ENCODE measurements around the gene CCN5.

Gene CCN5

DNA sequence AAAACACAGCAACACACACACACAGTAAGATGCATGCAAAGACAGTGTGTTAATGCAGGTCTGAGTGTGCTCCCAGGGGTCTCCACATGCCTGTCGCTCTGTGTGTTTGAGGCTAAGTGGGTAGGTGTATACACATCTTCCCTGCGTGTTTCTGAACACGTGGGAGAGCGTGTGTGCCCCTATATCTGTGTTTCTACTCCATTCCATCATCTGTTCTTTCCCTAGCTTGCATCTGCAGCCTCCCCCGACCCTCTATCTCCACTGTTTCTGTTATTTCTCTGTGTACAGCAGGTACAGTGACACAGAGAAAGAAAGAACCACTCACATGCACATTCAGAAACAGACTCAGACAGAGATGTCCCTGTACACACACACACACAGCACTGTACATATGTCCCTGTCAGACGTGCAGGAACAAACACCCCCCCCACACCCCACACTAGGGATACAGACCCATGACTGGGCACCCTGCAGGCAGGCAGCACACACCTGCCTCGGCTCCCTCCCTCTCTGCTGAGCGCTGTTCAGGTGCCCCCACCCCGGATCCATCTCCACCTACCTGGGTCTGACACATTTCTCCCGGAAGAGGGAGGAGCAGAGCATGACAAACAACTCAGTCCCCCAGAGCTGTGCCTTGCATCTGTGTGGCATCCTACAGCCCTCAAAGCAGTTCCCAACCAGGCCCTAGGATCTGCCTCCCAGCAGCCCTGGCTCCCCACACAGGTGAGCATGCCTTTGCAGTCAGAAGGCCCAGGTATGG, 58.1 kb downstream of the CCN5 start:
- Histone ChIP-seq H3K9me2 (replicated peaks; ENCODE audit: insufficient read depth, low read length) (no peaks in the 10 kb centered on the region), H4K20me1 (ENCODE audit: low read depth, low read length) (no peaks in the 10 kb centered on the region), H3F3A (ENCODE audit: insufficient read depth) (no peaks in the 10 kb centered on the region), H3K4me2 (ENCODE audit: low read depth, low read length, poor library complexity, severe bottlenecking) (no peak overlapping the region), H3K27ac (ENCODE audit: low read depth, low read length) (no peak overlapping the region), H3K9me3 (ENCODE audit: insufficient read depth, low read length) (no peaks in the 10 kb centered on the region), H2AFZ (ENCODE audit: low read depth, low read length, severe bottlenecking) (no peak overlapping the region), H3K79me2 (ENCODE audit: insufficient read depth, low read length) (no peaks in the 10 kb centered on the region), H3K4me3 (ENCODE audit: insufficient read depth, low read length, poor library complexity, severe bottlenecking) (no peak overlapping the region), H3K27me3 (ENCODE audit: low read length) (no peaks in the 10 kb centered on the region), H3K9ac (ENCODE audit: low read length) (no peak overlapping the region), H3K36me3 (ENCODE audit: low read length) (no peaks in the 10 kb centered on the region)
- no peak for TF ChIP-seq EZH2phosphoT487 (conservative IDR thresholded peaks at IDR 0.05; ENCODE audit: low read length)
- TF ChIP-seq, protein P1, sequence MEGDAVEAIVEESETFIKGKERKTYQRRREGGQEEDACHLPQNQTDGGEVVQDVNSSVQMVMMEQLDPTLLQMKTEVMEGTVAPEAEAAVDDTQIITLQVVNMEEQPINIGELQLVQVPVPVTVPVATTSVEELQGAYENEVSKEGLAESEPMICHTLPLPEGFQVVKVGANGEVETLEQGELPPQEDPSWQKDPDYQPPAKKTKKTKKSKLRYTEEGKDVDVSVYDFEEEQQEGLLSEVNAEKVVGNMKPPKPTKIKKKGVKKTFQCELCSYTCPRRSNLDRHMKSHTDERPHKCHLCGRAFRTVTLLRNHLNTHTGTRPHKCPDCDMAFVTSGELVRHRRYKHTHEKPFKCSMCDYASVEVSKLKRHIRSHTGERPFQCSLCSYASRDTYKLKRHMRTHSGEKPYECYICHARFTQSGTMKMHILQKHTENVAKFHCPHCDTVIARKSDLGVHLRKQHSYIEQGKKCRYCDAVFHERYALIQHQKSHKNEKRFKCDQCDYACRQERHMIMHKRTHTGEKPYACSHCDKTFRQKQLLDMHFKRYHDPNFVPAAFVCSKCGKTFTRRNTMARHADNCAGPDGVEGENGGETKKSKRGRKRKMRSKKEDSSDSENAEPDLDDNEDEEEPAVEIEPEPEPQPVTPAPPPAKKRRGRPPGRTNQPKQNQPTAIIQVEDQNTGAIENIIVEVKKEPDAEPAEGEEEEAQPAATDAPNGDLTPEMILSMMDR (IDR thresholded peaks at IDR 0.05; ENCODE audit: insufficient read depth, low read length, poor library complexity, severe bottlenecking): no peak

DNA sequence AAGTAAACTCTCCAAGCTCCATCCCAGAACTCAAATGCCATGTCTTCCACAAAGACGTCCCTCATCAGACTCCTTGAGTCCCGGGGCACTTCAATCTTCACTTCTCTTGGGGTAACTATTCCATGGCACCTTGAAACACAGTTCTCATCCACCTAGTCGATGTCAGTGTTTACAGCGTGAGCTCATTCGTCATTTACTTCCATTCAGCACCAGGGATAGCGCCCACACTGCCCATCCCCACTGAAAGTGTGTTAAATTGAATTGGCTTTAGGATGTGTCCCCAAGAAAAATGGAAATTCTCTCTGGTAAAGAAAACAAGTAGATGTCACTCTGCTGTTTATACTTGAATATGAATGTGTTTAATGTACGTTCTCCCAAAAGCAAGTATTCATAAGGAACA, 61.8 kb downstream of the CCN5 start:
- no peaks in the 10 kb centered on the region for H3K36me3 ChIP-seq (ENCODE audit: low read length)
- H3K9ac ChIP-seq (ENCODE audit: low read length): no peak overlapping the region
- H3K9me3 ChIP-seq (ENCODE audit: insufficient read depth, low read length): no peaks in the 10 kb centered on the region
- H3K4me3 ChIP-seq (ENCODE audit: insufficient read depth, low read length, poor library complexity, severe bottlenecking): no peak overlapping the region
- TF ChIP-seq, protein P1 (IDR thresholded peaks at IDR 0.05; ENCODE audit: insufficient read depth, low read length, poor library complexity, severe bottlenecking): no peak
- no peak for TF ChIP-seq EZH2phosphoT487 (conservative IDR thresholded peaks at IDR 0.05; ENCODE audit: low read length)
- H3K9me2 ChIP-seq (replicated peaks; ENCODE audit: insufficient read depth, low read length): no peaks in the 10 kb centered on the region
- no peak overlapping the region for H3K4me2 ChIP-seq (ENCODE audit: low read depth, low read length, poor library complexity, severe bottlenecking)
- no peak overlapping the region for H3K27ac ChIP-seq (ENCODE audit: low read depth, low read length)
- H3K79me2 ChIP-seq (ENCODE audit: insufficient read depth, low read length): no peaks in the 10 kb centered on the region
- H3F3A ChIP-seq (ENCODE audit: insufficient read depth): no peaks in the 10 kb centered on the region
- H3K27me3 ChIP-seq (ENCODE audit: low read length): no peaks in the 10 kb centered on the region
- H2AFZ ChIP-seq (ENCODE audit: low read depth, low read length, severe bottlenecking): no peak overlapping the region
- H4K20me1 ChIP-seq (ENCODE audit: low read depth, low read length): no peaks in the 10 kb centered on the region
